ENCODE measurements around the gene MAP3K3. TPM values are rescaled to one million over a fixed set of nuclear protein-coding genes. Genes with fewer than 3 reads are reported as not detected.
A peak's percentile ranks its signal among the peaks of the same experiment; 100 is the strongest.

The MAP3K3 gene
- total RNA-seq, 1 experiment from 2014 or later: 11.4 TPM

DNA sequence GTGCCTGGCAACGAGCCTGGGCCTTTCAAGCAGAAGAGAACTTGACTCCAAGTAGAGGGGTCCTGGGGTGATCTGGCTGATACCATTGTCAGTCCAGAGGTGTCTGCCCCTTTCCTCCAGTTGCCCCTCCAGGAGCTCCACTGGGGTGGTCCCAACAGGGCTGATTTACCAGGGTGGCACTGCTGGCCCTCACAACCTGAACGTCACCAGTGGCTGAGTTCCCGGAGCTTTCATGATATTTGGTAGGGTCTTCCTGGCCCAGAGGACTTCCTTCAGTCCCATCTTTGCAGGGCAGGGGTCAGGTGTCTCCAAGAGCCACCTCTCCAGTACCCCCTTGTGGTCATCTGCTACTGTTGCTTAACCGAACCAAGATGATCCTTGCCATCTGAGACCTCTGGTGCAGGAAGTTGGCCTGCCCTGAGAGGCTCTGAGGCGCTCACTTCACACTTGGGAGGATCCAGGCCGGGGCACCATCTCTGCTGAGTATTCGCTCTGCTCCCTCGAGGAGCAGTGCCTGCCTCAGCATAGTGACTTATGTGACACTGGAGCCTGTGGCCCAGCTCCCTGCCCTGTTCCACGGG lies 74.3 kb downstream of the MAP3K3 start:
- no peaks in the 10 kb centered on the region for H3K9me3 Mint-ChIP-seq (ENCODE audit: low read depth, unreplicated experiment)
- BruUV-seq (replicated peaks): no TSS peak
- no peak for DNase-seq
- H3K4me1 Mint-ChIP-seq (ENCODE audit: low read depth, unreplicated experiment): no peaks in the 10 kb centered on the region
- H3K27ac Mint-ChIP-seq (ENCODE audit: unreplicated experiment): no peak overlapping the region
- TF ChIP-seq, protein P1, sequence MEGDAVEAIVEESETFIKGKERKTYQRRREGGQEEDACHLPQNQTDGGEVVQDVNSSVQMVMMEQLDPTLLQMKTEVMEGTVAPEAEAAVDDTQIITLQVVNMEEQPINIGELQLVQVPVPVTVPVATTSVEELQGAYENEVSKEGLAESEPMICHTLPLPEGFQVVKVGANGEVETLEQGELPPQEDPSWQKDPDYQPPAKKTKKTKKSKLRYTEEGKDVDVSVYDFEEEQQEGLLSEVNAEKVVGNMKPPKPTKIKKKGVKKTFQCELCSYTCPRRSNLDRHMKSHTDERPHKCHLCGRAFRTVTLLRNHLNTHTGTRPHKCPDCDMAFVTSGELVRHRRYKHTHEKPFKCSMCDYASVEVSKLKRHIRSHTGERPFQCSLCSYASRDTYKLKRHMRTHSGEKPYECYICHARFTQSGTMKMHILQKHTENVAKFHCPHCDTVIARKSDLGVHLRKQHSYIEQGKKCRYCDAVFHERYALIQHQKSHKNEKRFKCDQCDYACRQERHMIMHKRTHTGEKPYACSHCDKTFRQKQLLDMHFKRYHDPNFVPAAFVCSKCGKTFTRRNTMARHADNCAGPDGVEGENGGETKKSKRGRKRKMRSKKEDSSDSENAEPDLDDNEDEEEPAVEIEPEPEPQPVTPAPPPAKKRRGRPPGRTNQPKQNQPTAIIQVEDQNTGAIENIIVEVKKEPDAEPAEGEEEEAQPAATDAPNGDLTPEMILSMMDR (IDR thresholded peaks at IDR 0.05; ENCODE audit: unreplicated experiment): no peak
- no peak overlapping the region for H3K4me3 Mint-ChIP-seq (ENCODE audit: low read depth, unreplicated experiment)
- peaks cover 10% of the 10 kb centered on the region for H3K36me3 Mint-ChIP-seq (ENCODE audit: insufficient read depth, unreplicated experiment)
- no peaks in the 10 kb centered on the region for H3K27me3 Mint-ChIP-seq (ENCODE audit: unreplicated experiment)
- intact Hi-C loops (cut with micrococcal nuclease; ENCODE audit: unreplicated experiment): no loop called here
- CTCF ChIA-PET: interaction anchor here (0.5 kb wide), 1 partner anchor 268 kb away, joined by 6 read pairs; no protein-coding TSS in a partner anchor

DNA sequence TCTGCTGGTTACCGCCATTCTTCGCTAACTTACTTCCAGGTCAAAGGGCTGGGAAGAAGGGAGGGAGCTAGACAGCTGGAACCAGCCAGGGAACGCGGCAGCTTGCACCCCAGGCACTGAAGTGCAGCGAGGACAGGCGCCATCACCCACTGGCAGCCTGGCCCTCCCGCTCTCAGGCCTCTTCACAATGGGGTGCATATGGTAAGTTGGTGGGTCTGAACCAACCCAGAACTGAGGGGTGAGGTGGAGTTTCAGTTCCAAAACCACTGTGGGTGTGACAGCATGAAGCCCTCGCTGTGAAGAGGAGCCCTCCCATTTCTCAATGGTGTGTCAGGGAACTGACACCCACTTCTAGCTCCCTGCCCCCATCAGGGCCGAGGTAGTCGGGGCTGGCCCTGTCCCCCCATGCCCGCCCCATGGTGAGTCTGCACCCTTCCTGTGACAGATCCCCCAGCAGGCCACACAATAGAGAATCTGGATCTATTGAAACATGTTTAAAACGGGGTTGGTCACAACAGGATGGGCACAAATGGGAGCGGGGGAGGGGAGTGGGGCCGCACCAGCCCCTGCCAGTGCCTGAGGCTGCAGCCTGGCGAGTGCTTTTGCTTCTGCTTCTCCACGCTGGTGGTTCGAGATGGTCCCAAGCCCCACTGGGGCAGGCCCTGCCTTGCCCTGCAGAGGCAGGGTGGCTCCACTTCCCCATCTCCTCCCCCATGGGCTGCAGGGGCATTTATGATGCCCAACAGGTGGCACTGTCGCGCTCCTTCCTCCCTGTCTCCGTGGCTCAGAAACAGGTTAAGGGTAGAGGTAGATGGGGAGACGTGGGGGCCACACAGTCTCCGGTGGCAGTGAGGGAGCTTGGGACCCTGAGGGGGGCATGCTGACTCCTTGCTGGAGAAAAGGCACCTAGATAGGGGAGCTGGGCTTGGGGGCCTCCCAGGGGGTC lies 75.4 kb downstream of the MAP3K3 start:
- TF ChIP-seq, protein P1 (IDR thresholded peaks at IDR 0.05; ENCODE audit: unreplicated experiment): no peak
- BruUV-seq (replicated peaks): no TSS peak
- no peak overlapping the region for H3K4me3 Mint-ChIP-seq (ENCODE audit: low read depth, unreplicated experiment)
- CTCF ChIA-PET: no interaction called here
- H3K9me3 Mint-ChIP-seq (ENCODE audit: low read depth, unreplicated experiment): no peaks in the 10 kb centered on the region
- DNase-seq: peak; percentile 64
- H3K4me1 Mint-ChIP-seq (ENCODE audit: low read depth, unreplicated experiment): no peaks in the 10 kb centered on the region
- intact Hi-C loops (cut with micrococcal nuclease; ENCODE audit: unreplicated experiment): no loop called here
- H3K27me3 Mint-ChIP-seq (ENCODE audit: unreplicated experiment): no peaks in the 10 kb centered on the region
- no peak overlapping the region for H3K27ac Mint-ChIP-seq (ENCODE audit: unreplicated experiment)
- peaks cover 10% of the 10 kb centered on the region for H3K36me3 Mint-ChIP-seq (ENCODE audit: insufficient read depth, unreplicated experiment)

DNA sequence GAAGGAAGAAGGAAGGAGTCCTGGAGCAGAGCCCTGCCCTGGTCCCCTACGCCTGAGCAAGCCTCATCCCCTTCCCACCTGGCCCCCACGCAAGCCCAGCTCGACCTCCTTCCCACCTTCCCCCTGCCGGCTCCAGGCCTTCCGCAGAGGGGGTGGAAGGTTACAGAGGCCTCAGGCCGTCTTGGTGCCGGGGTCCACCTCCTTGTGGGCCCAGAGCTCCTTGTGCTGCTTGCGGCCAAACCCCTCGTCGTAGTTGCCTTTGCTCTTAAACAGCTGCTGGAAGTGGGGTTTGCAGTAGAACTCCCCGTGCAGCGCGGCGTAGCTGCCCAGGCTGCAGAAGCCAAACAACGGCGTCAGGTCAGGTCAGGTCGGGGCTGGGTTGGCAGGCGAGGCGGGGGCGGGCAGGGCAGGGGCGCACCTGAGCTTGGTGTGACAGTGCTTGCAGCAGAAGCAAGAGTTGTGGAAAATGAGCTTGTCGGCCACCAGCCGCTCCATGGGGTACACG lies 76.2 kb downstream of the MAP3K3 start:
- H3K4me1 Mint-ChIP-seq (ENCODE audit: low read depth, unreplicated experiment): no peaks in the 10 kb centered on the region
- intact Hi-C loops (cut with micrococcal nuclease; ENCODE audit: unreplicated experiment): no loop called here
- no peaks in the 10 kb centered on the region for H3K9me3 Mint-ChIP-seq (ENCODE audit: low read depth, unreplicated experiment)
- H3K27ac Mint-ChIP-seq (ENCODE audit: unreplicated experiment): no peak overlapping the region
- no TSS peak for BruUV-seq (replicated peaks)
- TF ChIP-seq, protein P1 (IDR thresholded peaks at IDR 0.05; ENCODE audit: unreplicated experiment): no peak
- CTCF ChIA-PET: no interaction called here
- peaks cover 10% of the 10 kb centered on the region for H3K36me3 Mint-ChIP-seq (ENCODE audit: insufficient read depth, unreplicated experiment)
- no peak for DNase-seq
- peak overlapping the region; percentile 71 for H3K4me3 Mint-ChIP-seq (ENCODE audit: low read depth, unreplicated experiment)
- H3K27me3 Mint-ChIP-seq (ENCODE audit: unreplicated experiment): no peaks in the 10 kb centered on the region

DNA sequence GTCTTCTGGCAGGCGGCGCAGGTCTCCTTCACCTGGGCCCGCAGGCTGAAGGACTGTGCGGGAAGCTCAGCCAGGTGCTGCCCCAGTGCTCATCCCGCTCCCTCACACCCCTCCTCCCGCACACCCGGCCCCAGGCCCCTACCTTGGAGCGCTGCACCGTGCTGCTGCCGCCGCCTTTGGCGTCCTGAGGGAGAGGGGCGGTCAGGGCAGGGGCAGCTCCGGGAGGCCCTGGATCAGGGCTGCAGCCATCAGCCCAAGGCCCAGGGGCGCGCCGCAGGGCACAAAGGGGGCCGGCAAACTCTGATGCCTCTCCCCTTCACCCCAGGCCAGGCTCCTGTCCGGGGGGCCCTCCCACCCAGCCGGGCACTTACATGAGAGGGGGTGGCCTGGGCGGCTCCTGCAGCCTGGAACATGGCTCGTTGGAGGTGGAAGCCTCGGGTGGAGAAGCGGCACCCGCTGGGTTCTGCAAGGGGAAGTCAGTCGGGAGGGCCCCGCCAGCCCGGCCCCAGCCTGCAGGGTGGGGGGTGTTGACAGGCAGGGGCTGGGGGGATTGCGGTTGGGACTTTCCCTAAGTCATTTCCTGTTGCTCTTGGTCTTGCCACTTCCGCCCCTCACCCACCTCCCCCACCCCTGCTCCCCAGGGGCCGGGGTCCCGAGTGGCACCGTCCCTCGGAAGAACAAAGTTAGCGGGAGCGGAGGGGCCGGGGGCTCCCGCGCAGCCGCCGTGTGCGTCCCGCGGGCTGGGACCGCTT lies 76.8 kb downstream of the MAP3K3 start:
- H3K4me1 Mint-ChIP-seq (ENCODE audit: low read depth, unreplicated experiment): no peaks in the 10 kb centered on the region
- BruUV-seq (replicated peaks): no TSS peak
- CTCF ChIA-PET: no interaction called here
- H3K27ac Mint-ChIP-seq (ENCODE audit: unreplicated experiment): no peak overlapping the region
- no peaks in the 10 kb centered on the region for H3K9me3 Mint-ChIP-seq (ENCODE audit: low read depth, unreplicated experiment)
- intact Hi-C loops (cut with micrococcal nuclease; ENCODE audit: unreplicated experiment): no loop called here
- peak overlapping the region; percentile 71 for H3K4me3 Mint-ChIP-seq (ENCODE audit: low read depth, unreplicated experiment)
- H3K27me3 Mint-ChIP-seq (ENCODE audit: unreplicated experiment): no peaks in the 10 kb centered on the region
- TF ChIP-seq, protein P1 (IDR thresholded peaks at IDR 0.05; ENCODE audit: unreplicated experiment): no peak
- DNase-seq: no peak
- peaks cover 10% of the 10 kb centered on the region for H3K36me3 Mint-ChIP-seq (ENCODE audit: insufficient read depth, unreplicated experiment)

Data from Calu3 (cell line).